Esophagus squamous epithelium (tissue), 5 donors: Measurements from ENCODE around the gene TMEM60. TPM values are rescaled to one million over a fixed set of nuclear protein-coding genes. Genes with fewer than 3 reads are reported as not detected.

Experiments
- DNase-seq: peaks from one replicate; lab custom pipeline; 2025; lab: John Stamatoyannopoulos, UW
- H3K27ac ChIP-seq, 4 donors: fragments of 200-600 bp; sonication (generic); one replicate each; pipeline ENCODE4 v1.5.1; 2016 to 2019; ENCODE audit warnings: mild to moderate bottlenecking in 1 of 4
- H3K27me3 ChIP-seq, 4 donors: fragments of 200-600 bp; sonication (generic); 1 replicate in 3 of 4; 2 replicates in 1 of 4; pipeline versions ENCODE4 v1.5.1 to v1.6.0; 2017 to 2021; ENCODE audit warnings: antibody characterized with exemption in 1 of 4
- H3K36me3 ChIP-seq, 3 donors: fragments of 200-600 bp; sonication (generic); one replicate each; pipeline ENCODE4 v1.5.1; 2016 to 2019
- H3K4me1 ChIP-seq, 3 donors: fragments of 200-600 bp; sonication (generic); one replicate each; pipeline ENCODE4 v1.5.1; 2017 to 2019
- H3K4me3 ChIP-seq, 4 donors: fragments of 200-600 bp; sonication (generic); 1 replicate in 3 of 4; 2 replicates in 1 of 4; pipeline ENCODE4 v1.5.1; 2016 to 2019; ENCODE audit warnings: mild to moderate bottlenecking in 2 of 4, moderate library complexity in 1 of 4
- H3K9me3 ChIP-seq, 3 donors: fragments of 200-600 bp; sonication (generic); one replicate each; pipeline ENCODE4 v1.5.1; 2016 to 2019
- CTCF ChIP-seq, 6 experiments: fragments of 450-650 bp in 4 of 6; fragments of 200-600 bp in 2 of 6; sonication (generic) in 2 of 6; IDR thresholded peaks; one replicate each; pipeline ENCODE4 v1.5.1; 2016 to 2019; ENCODE audit warnings: antibody characterized with exemption in 6 of 6, mild to moderate bottlenecking in 4 of 6, moderate library complexity in 4 of 6
- POLR2A ChIP-seq, 4 donors: fragments of 450-650 bp; IDR thresholded peaks; one replicate each; pipeline ENCODE4 v1.6.1; 2017; ENCODE audit warnings: antibody characterized with exemption in 4 of 4, mild to moderate bottlenecking in 4 of 4, moderate library complexity in 3 of 4
- WGBS, 2 donors: methylation state at CpG; one replicate each; pipeline ENCODE4 v1.1.5; 2018; 5-methylcytosine and 5-hydroxymethylcytosine counted together
- intact Hi-C: fragments of 100-400 bp; cut with DNase I; formaldehyde crosslinking; loops from one replicate; pipeline ENCODE4 v1.15.0; 2022
- total RNA-seq, 4 donors: library from RNA; depleted of rRNA; stranded (reverse); fragments of >200 nt; gene quantifications; one replicate each; pipeline ENCODE4 v1.1.0, GENCODE V29; 2016
- donor health status: DM: yes; HTN: yes; CAD: no.

TMEM60 gene
- total RNA-seq, 4 donors from 2014 or later, result 6.9 to 18.8 (median 9.1) TPM

- H3K4me3 ChIP-seq, result no peak overlapping the region
- TF ChIP-seq CTCF (IDR thresholded peaks at IDR 0.05), result no peak
- TF ChIP-seq POLR2A (IDR thresholded peaks at IDR 0.05), result no peak
- H3K9me3 ChIP-seq, result peaks cover 0 to 25% (median 24%) of the 10 kb centered on the region in 3 donors
- peaks cover 0 to 10% (median 0%) of the 10 kb centered on the region in 3 donors for H3K36me3 ChIP-seq
- H3K4me1 ChIP-seq, result peaks cover 0 to 22% (median 0%) of the 10 kb centered on the region in 3 donors
- no peak for DNase-seq
- no peak overlapping the region for H3K27ac ChIP-seq
- 77 to 88% methylated on average over 3 of the region's 3 CpGs for WGBS, 2 donors
- intact Hi-C loops, result no loop called here
- no peaks in the 10 kb centered on the region for H3K27me3 ChIP-seq
Observed at GRCh38 chr7:77825131-77825530, 26.9 kb upstream of the TMEM60 start.

GRCh38 chr7:77824636-77825035, 26.4 kb upstream of the TMEM60 start:
- 90 to 98% methylated on average over 5 of the region's 5 CpGs for WGBS, 2 donors
- Histone ChIP-seq H3K4me3 (no peak overlapping the region), H3K4me1 (peaks cover 0 to 17% (median 0%) of the 10 kb centered on the region in 3 donors), H3K9me3 (peaks cover 0 to 30% (median 29%) of the 10 kb centered on the region in 3 donors), H3K27ac (no peak overlapping the region), H3K27me3 (no peaks in the 10 kb centered on the region), H3K36me3 (peaks cover 0 to 10% (median 0%) of the 10 kb centered on the region in 3 donors)
- intact Hi-C loops, result no loop called here
- TF ChIP-seq CTCF (IDR thresholded peaks at IDR 0.05) (no peak), POLR2A (IDR thresholded peaks at IDR 0.05) (no peak)
- no peak for DNase-seq

GRCh38 chr7:77823787-77824186, 25.6 kb upstream of the TMEM60 start:
- 85 to 87% methylated on average over 2 of the region's 2 CpGs for WGBS, 2 donors

GRCh38 chr7:77822269-77822668, 24.0 kb upstream of the TMEM60 start:
- Histone ChIP-seq H3K4me1 (no peaks in the 10 kb centered on the region), H3K27ac (no peak overlapping the region), H3K27me3 (no peaks in the 10 kb centered on the region), H3K36me3 (peaks cover 0 to 18% (median 0%) of the 10 kb centered on the region in 3 donors), H3K4me3 (no peak overlapping the region), H3K9me3 (peaks cover 0 to 39% (median 30%) of the 10 kb centered on the region in 3 donors)
- WGBS, 2 donors, result no CpG with 5 or more reads among the region's 1 CpG
- no peak for TF ChIP-seq CTCF (IDR thresholded peaks at IDR 0.05)
- no peak for TF ChIP-seq POLR2A (IDR thresholded peaks at IDR 0.05)
- intact Hi-C loops, result no loop called here
- DNase-seq, result no peak

More at GRCh38 chr7:77823787-77824186, 25.6 kb upstream of the TMEM60 start:
- intact Hi-C loops, result no loop called here
- Histone ChIP-seq H3K27ac (no peak overlapping the region), H3K27me3 (no peaks in the 10 kb centered on the region), H3K36me3 (peaks cover 0 to 10% (median 0%) of the 10 kb centered on the region in 3 donors), H3K4me3 (no peak overlapping the region), H3K4me1 (peaks cover 0 to 15% (median 0%) of the 10 kb centered on the region in 3 donors), H3K9me3 (peaks cover 0 to 32% (median 30%) of the 10 kb centered on the region in 3 donors)
- DNase-seq, result no peak
- no peak for TF ChIP-seq POLR2A (IDR thresholded peaks at IDR 0.05)
- no peak for TF ChIP-seq CTCF (IDR thresholded peaks at IDR 0.05)

- H3K27ac ChIP-seq, result no peak overlapping the region
- no peaks in the 10 kb centered on the region for H3K27me3 ChIP-seq
- intact Hi-C loops, result no loop called here
- no peaks in the 10 kb centered on the region for H3K4me1 ChIP-seq
- no peak for DNase-seq
- no peak overlapping the region for H3K4me3 ChIP-seq
- peaks cover 0 to 40% (median 30%) of the 10 kb centered on the region in 3 donors for H3K9me3 ChIP-seq
- peaks cover 0 to 31% (median 0%) of the 10 kb centered on the region in 3 donors for H3K36me3 ChIP-seq
- TF ChIP-seq POLR2A (IDR thresholded peaks at IDR 0.05) (no peak), CTCF (IDR thresholded peaks at IDR 0.05) (no peak)
- whole genome bisulfite sequencing, 2 donors, result 94 to 100% methylated on average over 2 of the region's 2 CpGs
Observed at GRCh38 chr7:77820967-77821366, 22.7 kb upstream of the TMEM60 start.
